Measurements from ENCODE around the gene NFU1.
"Not testable (repeated sequence)": the region's sequence is repeated elsewhere in the genome, so short reads cannot be mapped to it uniquely, and the experiment has no call there.

NFU1 gene

GRCh38 chr2:69389271-69389670 lies 48.0 kb downstream of the NFU1 start:
- no peak for DNase-seq (ENCODE audit: low read depth in 2 of 2, low spot score in 1 of 2)

GRCh38 chr2:69387770-69388481 lies 49.3 kb downstream of the NFU1 start:
- no peak for DNase-seq (ENCODE audit: low read depth in 2 of 2, low spot score in 1 of 2)

GRCh38 chr2:69386789-69387734 lies 50.2 kb downstream of the NFU1 start, which contains the start of gene GFPT1:
Gene GFPT1 (minus strand): TSS chr2:69387227. CDS start chr2:69387071, 156 bp downstream.
- peak; percentile 82 to 85 for DNase-seq (ENCODE audit: low read depth in 2 of 2, low spot score in 1 of 2)

- no peak for DNase-seq (ENCODE audit: low read depth in 2 of 2, low spot score in 1 of 2)
Observed at GRCh38 chr2:69386360-69386759, 50.9 kb downstream of the NFU1 start.

- no peak for DNase-seq (ENCODE audit: low read depth in 2 of 2, low spot score in 1 of 2)
Observed at GRCh38 chr2:69385443-69386151, 51.6 kb downstream of the NFU1 start.

- no peak for DNase-seq (ENCODE audit: low read depth in 2 of 2, low spot score in 1 of 2)
Observed at GRCh38 chr2:69384618-69385081, 52.6 kb downstream of the NFU1 start.

GRCh38 chr2:69383176-69383812 lies 53.9 kb downstream of the NFU1 start:
- no peak for DNase-seq (ENCODE audit: low read depth in 2 of 2, low spot score in 1 of 2)

GRCh38 chr2:69382547-69382946 lies 54.7 kb downstream of the NFU1 start:
- no peak for DNase-seq (ENCODE audit: low read depth in 2 of 2, low spot score in 1 of 2)

- no peak for DNase-seq (ENCODE audit: low read depth in 2 of 2, low spot score in 1 of 2)
Observed at GRCh38 chr2:69381337-69381737, 55.9 kb downstream of the NFU1 start.

- no peak for DNase-seq (ENCODE audit: low read depth in 2 of 2, low spot score in 1 of 2)
Observed at GRCh38 chr2:69380072-69380917, 56.9 kb downstream of the NFU1 start.

GRCh38 chr2:69376403-69376802 lies 60.8 kb downstream of the NFU1 start:
- DNase-seq (ENCODE audit: low read depth in 2 of 2, low spot score in 1 of 2) = no peak

- no peak for DNase-seq (ENCODE audit: low read depth in 2 of 2, low spot score in 1 of 2)
Observed at GRCh38 chr2:69375494-69376353, 61.5 kb downstream of the NFU1 start.

- no peak for DNase-seq (ENCODE audit: low read depth in 2 of 2, low spot score in 1 of 2)
Observed at GRCh38 chr2:69372767-69373166, 64.5 kb downstream of the NFU1 start.

- no peak for DNase-seq (ENCODE audit: low read depth in 2 of 2, low spot score in 1 of 2)
Observed at GRCh38 chr2:69369802-69370201, 67.4 kb downstream of the NFU1 start.

GRCh38 chr2:69368588-69368987 lies 68.6 kb downstream of the NFU1 start:
- DNase-seq (ENCODE audit: low read depth in 2 of 2, low spot score in 1 of 2) = no peak

- DNase-seq (ENCODE audit: low read depth in 2 of 2, low spot score in 1 of 2) = no peak
Observed at GRCh38 chr2:69359371-69359770, 77.9 kb downstream of the NFU1 start.

- no peak for DNase-seq (ENCODE audit: low read depth in 2 of 2, low spot score in 1 of 2)
Observed at GRCh38 chr2:69358914-69359313, 78.3 kb downstream of the NFU1 start.

GRCh38 chr2:69356471-69356870 lies 80.8 kb downstream of the NFU1 start:
- no peak for DNase-seq (ENCODE audit: low read depth in 2 of 2, low spot score in 1 of 2)

- not testable (repeated sequence) for DNase-seq (ENCODE audit: low read depth in 2 of 2, low spot score in 1 of 2)
Observed at GRCh38 chr2:69354976-69355375, 82.3 kb downstream of the NFU1 start.

All from stimulated activated CD8-positive, alpha-beta memory T cell treated with anti-CD3 and anti-CD28 coated beads, Interleukin-4, amount 100 ng/mL, for 1 hour (primary cell).